Endothelial cell of umbilical vein (primary cell): Measurements from ENCODE around the gene TMEM132E. TPM values are rescaled to one million over a fixed set of nuclear protein-coding genes. Genes with fewer than 3 reads are reported as not detected.

Experiments used
- BruUV-seq: library from RNA; stranded (reverse); fragments of 400-500 nt; replicated peaks from 2 replicates; lab custom pipeline; 2021; lab: Mats Ljungman, UMichigan
- CTCF ChIA-PET: fragments of 300-600, 350-600 bp; sonication (Branson Sonifier 250); formaldehyde crosslinking; loops from one replicate; lab custom pipeline; 2021; ENCODE audit warnings: antibody characterized with exemption, inconsistent platforms; lab: Charles Lee
- POLR2A ChIA-PET: fragments of 300-600, 350-600 bp; sonication (Branson Sonifier 250); formaldehyde crosslinking; loops from one replicate; lab custom pipeline; 2021; ENCODE audit warnings: antibody characterized with exemption, inconsistent platforms; lab: Charles Lee
- DNase-seq: peaks from one replicate; pipeline ENCODE4 v3.0.0-alpha.2; 2011; ENCODE audit warnings: low read depth, low spot score
- FAIRE-seq: peaks from 2 replicates; lab custom pipeline; 2011; peaks lifted over from hg19 to GRCh38; lab: Jason Lieb, UNC
- H2AFZ ChIP-seq: 2 replicates; pipeline ENCODE4 v1.6.0; 2012; ENCODE audit warnings: low read depth, low read length, control low read depth, inconsistent platforms
- H3K27ac ChIP-seq: 2 replicates; pipeline ENCODE4 v1.5.1; 2011; ENCODE audit warnings: low read depth, mild to moderate bottlenecking, control low read depth, low read length, moderate library complexity; ENCODE audit not compliant: insufficient read depth
- H3K27me3 ChIP-seq, 2 experiments: 2 replicates each; pipeline versions ENCODE4 v1.6.0 to v1.6.1; 2011; ENCODE audit warnings: low read length in 2 of 2, mixed read lengths in 1 of 2; ENCODE audit not compliant: control insufficient read depth in 2 of 2, insufficient read depth in 2 of 2
- H3K36me3 ChIP-seq, 2 experiments: 2 replicates in 1 of 2; 3 replicates in 1 of 2; pipeline ENCODE4 v1.5.1; 2011; ENCODE audit warnings: low read length in 2 of 2, mild to moderate bottlenecking in 1 of 2, moderate library complexity in 1 of 2; ENCODE audit not compliant: control insufficient read depth in 2 of 2, insufficient read depth in 2 of 2; ENCODE audit errors: extremely low read depth in 1 of 2
- H3K4me1 ChIP-seq: 3 replicates; pipeline ENCODE4 v1.5.1; 2011; ENCODE audit warnings: mild to moderate bottlenecking, low read length; ENCODE audit not compliant: control insufficient read depth, insufficient read depth; ENCODE audit errors: extremely low read depth
- H3K4me2 ChIP-seq: 2 replicates; pipeline ENCODE4 v1.6.1; 2011; ENCODE audit warnings: low read length, control low read depth, mixed read lengths; ENCODE audit not compliant: insufficient read depth
- H3K4me3 ChIP-seq, 3 experiments: fragments of 200-600 bp in 1 of 3; sonication (generic), shearing (Covaris generic) in 1 of 3; replicated peaks in 1 of 3; 2 replicates each; pipeline ENCODE4 v1.5.1; 2011 to 2016; ENCODE audit warnings: control low read depth in 3 of 3, low read length in 3 of 3, mild to moderate bottlenecking in 2 of 3, inconsistent platforms in 1 of 3, low read depth in 1 of 3, moderate library complexity in 1 of 3; ENCODE audit not compliant: insufficient read depth in 1 of 3
- H3K79me2 ChIP-seq: 2 replicates; pipeline ENCODE4 v1.6.0; 2012; ENCODE audit warnings: low read length, inconsistent platforms; ENCODE audit not compliant: control insufficient read depth, insufficient read depth
- H3K9ac ChIP-seq: replicated peaks from 2 replicates; pipeline ENCODE3; 2011; ENCODE audit warnings: low read length, control low read depth; ENCODE audit not compliant: insufficient read depth; ENCODE audit errors: extremely low read depth
- H3K9me1 ChIP-seq: replicated peaks from 3 replicates; pipeline ENCODE4 v1.6.0; 2011; ENCODE audit warnings: mild to moderate bottlenecking, low read length; ENCODE audit not compliant: control insufficient read depth, insufficient read depth; ENCODE audit errors: extremely low read depth
- H3K9me3 ChIP-seq: replicated peaks from 2 replicates; pipeline ENCODE4 v1.5.1; 2012; ENCODE audit warnings: low read length, inconsistent platforms; ENCODE audit not compliant: control insufficient read depth, insufficient read depth
- H4K20me1 ChIP-seq: replicated peaks from 2 replicates; pipeline ENCODE3; 2011; ENCODE audit warnings: mild to moderate bottlenecking, low read length; ENCODE audit not compliant: control insufficient read depth, insufficient read depth; ENCODE audit errors: extremely low read depth
- CTCF ChIP-seq, 2 donors: IDR thresholded peaks; 1 replicate in 1 of 2; 2 replicates in 1 of 2; pipeline ENCODE4 v1.5.1; 2011; ENCODE audit warnings: low read length in 2 of 2, mild to moderate bottlenecking in 2 of 2, moderate library complexity in 2 of 2, control low read depth in 1 of 2, inconsistent platforms in 1 of 2, low read depth in 1 of 2; ENCODE audit not compliant: insufficient read depth in 1 of 2; ENCODE audit errors: extremely low read depth in 1 of 2
- FOS ChIP-seq: IDR thresholded peaks from 2 replicates; pipeline ENCODE4 v1.6.1; 2011; ENCODE audit warnings: mild to moderate bottlenecking, low read length, moderate library complexity, borderline replicate concordance; ENCODE audit not compliant: insufficient read depth
- JUN ChIP-seq: IDR thresholded peaks from 2 replicates; pipeline ENCODE4 v1.6.1; 2011; ENCODE audit warnings: borderline replicate concordance, low read depth; ENCODE audit not compliant: insufficient read length, insufficient read depth
- MYC ChIP-seq: IDR thresholded peaks from one replicate; pipeline ENCODE4 v1.6.1; 2011; ENCODE audit warnings: mild to moderate bottlenecking, low read depth, low read length
- POLR2AphosphoS5 ChIP-seq: IDR thresholded peaks from 2 replicates; pipeline ENCODE4 v1.6.1; 2012; ENCODE audit warnings: low read depth, mild to moderate bottlenecking, control low read depth, low read length, moderate library complexity; ENCODE audit not compliant: insufficient read depth
- dilution Hi-C: fragments of 300-500 bp; cut with MboI; formaldehyde crosslinking; loops from one replicate; pipeline ENCODE4 v1.15.0; 2019; ENCODE audit warnings: low sequenced_read_pairs; ENCODE audit not compliant: extremely low pct_ligation_motif_present
- intact Hi-C: fragments of 100-400 bp; cut with micrococcal nuclease; formaldehyde crosslinking; loops from one replicate; pipeline ENCODE4 v1.10.0; 2022
- polyA plus RNA-seq, 4 experiments: library from polyadenylated mRNA; depleted of rRNA in 3 of 4; stranded (reverse) in 3 of 4; unstranded in 1 of 4; fragments of >200 nt; gene quantifications; 2 replicates each; pipeline versions ENCODE4 v1.2.1 to v1.2.3, GENCODE V29; 2011 to 2012; ENCODE audit warnings: missing spikeins in 1 of 4
- total RNA-seq: library from RNA; stranded (reverse); gene quantifications from 2 replicates; pipeline ENCODE4 v1.2.3, GENCODE V29; 2021
- TF ChIP-seq, protein P1 (sequence below): IDR thresholded peaks from 2 replicates; pipeline ENCODE4 v1.6.1; 2011; ENCODE audit not compliant: insufficient read depth, insufficient read length

TMEM132E gene
- total and polyA plus RNA-seq, 2 donors (not counting 3 experiments of a cell fraction or from before 2014, with no cell fraction given): not detected

DNA sequence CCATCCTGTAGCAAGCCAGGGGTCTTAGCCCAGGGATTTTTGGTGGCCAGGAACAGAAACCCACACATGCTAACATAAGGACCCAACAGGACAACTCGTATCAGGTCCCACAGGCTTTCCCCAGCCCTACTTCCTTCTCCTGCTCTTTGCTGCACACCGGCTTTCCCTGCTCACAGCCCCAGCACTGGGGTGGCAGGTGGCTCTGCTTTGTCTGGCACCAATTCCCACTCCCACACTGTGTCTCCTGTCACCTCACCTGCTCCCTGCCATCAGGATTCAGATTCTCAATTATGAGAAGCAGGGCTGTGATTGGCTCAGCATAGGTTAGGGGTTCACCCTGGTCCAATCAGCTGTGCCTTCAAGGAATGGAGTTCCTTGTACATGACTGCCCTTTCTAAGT is 94.1 kb downstream of the TMEM132E start:
- Histone ChIP-seq H3K79me2 (no peaks in the 10 kb centered on the region), H3K9me1 (no peaks in the 10 kb centered on the region), H3K36me3 (no peaks in the 10 kb centered on the region), H3K27ac (no peak overlapping the region), H3K9me3 (no peaks in the 10 kb centered on the region), H3K9ac (no peak overlapping the region), H4K20me1 (no peaks in the 10 kb centered on the region), H3K27me3 (no peaks in the 10 kb centered on the region), H3K4me3 (no peak overlapping the region), H3K4me2 (no peak overlapping the region), H2AFZ (no peak overlapping the region), H3K4me1 (no peaks in the 10 kb centered on the region)
- FAIRE-seq: no peak
- intact Hi-C loops: no loop called here
- POLR2A ChIA-PET: no interaction called here
- no TSS peak for BruUV-seq
- TF ChIP-seq POLR2AphosphoS5: no peak
- TF ChIP-seq FOS: no peak
- TF ChIP-seq MYC: no peak
- no peak for TF ChIP-seq JUN
- TF ChIP-seq, protein P1, sequence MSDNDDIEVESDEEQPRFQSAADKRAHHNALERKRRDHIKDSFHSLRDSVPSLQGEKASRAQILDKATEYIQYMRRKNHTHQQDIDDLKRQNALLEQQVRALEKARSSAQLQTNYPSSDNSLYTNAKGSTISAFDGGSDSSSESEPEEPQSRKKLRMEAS: no peak
- no peak for TF ChIP-seq CTCF (IDR thresholded peaks at IDR 0.05; ENCODE audit: extremely low read depth in 1 of 2, insufficient read depth in 1 of 2, low read depth in 1 of 2, low read length in 2 of 2)
- DNase-seq: no peak
- dilution Hi-C loops: no loop called here
- CTCF ChIA-PET: no interaction called here
